Renal cortex interstitium (tissue), 11 donors: ENCODE measurements around the gene EPHA7. TPM values are rescaled to one million over a fixed set of nuclear protein-coding genes. Genes with fewer than 3 reads are reported as not detected.
A peak's percentile ranks its signal among the peaks of the same experiment; 100 is the strongest.

ENCODE experiments used
- DNase-seq, 11 donors: peaks; one replicate each; pipeline ENCODE4 v3.0.0-alpha.2; 2013; ENCODE audit warnings: low read depth in 9 of 11, low spot score in 4 of 11; ENCODE audit errors: extremely low read depth in 1 of 11
- polyA plus RNA-seq, 3 donors: library from polyadenylated mRNA; unstranded; fragments of 120-200 nt; gene quantifications; one replicate each; pipeline ENCODE4 v1.2.1, GENCODE V29; 2013; ENCODE audit not compliant: insufficient read length in 3 of 3

EPHA7 gene
- polyA plus RNA-seq, 3 donors: 42.8 to 49.3 (median 46.5) TPM

DNA sequence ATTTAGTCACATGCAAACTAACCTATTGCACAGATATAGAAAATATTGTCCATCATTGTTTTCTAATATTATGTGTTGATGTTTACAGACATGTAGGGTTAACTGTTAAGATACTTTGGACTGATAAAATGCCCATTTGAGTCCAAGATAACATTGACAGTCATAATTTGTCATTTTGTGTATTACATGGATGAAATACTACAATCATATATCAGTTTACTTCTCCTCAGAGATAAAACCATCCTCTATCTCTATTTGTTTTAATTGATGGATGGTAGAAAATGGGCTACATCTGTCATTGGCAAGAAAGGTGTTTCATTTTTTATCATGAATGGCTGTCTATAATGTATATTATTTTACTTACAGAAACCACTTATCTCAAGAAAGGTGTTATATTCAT lies 6.2 kb downstream of the EPHA7 start:
- DNase-seq: no peak

DNA sequence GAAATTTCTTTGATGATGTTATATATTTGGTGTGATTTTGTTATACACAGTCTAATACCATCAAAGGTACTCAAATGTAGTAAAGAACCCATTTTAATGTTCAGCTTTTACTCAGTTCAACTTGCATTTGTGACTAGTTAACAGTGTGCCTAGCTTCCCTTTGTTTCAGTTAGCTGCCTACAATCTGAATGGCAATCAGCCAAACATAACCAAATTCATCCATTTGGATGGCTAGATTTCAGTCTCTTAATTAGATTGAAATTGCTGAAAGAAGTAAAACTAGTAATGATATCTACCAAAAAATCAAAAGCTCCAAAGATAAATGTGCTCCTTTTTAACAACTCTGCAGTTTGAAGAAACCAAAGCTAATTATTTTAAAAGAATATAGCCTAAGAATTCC lies 6.9 kb downstream of the EPHA7 start:
- DNase-seq: no peak

DNA sequence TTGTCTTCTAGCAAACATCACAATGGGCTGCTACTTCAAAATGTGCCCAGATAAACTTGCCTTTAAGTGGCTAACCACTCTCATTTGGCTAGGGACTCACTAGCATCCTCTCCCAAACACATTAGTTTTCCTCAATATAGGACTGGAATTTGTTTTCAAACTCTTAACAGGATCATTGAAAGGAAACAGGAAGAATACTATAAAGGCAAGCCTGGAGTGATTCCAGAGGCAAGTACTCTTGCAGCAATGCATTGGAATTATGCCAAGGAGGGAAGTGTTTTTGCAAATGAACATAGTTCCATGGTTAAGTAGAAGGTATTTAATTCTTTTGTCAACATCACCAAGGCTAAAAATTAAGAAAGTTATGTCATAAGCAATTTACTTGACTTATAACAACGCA lies 12.2 kb downstream of the EPHA7 start:
- DNase-seq: peak in 3 of 11 donors; percentile 31 to 39 (median 35)

DNA sequence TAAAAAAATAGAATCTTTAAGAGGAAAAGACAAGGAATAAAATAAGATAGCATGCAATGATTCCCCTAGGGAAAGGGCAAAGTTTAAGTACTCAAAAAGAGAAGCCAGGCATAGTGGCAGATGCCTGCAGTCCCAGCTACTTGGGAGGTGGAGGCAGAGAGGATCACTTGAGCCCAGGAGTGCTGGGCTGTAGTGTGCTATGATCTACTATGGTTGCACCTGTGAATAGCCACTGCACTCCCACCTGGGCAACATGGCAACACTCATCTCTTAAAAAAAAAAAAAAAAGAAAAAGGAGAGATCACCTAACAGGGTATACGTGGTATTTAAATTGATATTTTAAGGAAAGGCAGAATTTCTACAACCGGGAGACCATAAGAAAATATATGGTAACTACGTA lies 16.0 kb downstream of the EPHA7 start:
- DNase-seq: no peak

DNA sequence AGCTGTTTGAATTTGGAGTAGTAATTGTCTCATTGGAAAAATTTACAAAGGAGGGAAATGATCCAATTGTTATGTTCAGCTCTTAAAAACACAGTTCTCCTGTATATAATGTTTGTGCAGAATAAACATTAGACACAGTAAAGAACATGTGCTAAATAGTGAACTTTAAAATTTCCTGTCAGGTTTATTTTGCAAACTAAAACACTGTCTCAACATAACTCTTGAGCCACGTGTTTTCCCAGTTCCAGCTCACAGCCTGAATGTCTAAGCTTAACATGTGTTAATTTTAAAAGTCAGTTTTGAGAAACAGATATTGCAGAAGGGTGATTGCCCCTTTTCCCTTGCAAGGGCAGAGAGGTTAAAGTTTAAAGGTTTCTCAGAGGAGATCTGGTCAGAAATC lies 20.6 kb downstream of the EPHA7 start:
- no peak for DNase-seq

DNA sequence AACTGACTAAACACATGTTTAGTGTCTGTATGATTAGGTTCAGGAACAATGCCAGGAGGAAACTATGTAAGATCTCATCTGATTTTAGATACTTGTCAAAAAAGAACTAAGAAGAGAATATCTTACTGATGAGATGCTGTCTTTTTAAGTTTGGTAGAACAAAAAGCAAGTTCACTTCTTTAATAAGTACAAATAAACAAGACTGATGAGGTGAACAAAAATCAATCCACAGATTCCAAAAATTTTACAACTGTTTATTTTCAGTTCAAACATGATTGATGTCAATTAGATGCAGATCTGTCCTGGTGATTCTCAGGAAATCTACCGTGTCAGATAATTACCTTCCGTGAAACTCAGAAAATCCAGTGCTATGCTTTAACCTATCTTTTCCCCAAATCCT lies 24.9 kb downstream of the EPHA7 start:
- DNase-seq: no peak

DNA sequence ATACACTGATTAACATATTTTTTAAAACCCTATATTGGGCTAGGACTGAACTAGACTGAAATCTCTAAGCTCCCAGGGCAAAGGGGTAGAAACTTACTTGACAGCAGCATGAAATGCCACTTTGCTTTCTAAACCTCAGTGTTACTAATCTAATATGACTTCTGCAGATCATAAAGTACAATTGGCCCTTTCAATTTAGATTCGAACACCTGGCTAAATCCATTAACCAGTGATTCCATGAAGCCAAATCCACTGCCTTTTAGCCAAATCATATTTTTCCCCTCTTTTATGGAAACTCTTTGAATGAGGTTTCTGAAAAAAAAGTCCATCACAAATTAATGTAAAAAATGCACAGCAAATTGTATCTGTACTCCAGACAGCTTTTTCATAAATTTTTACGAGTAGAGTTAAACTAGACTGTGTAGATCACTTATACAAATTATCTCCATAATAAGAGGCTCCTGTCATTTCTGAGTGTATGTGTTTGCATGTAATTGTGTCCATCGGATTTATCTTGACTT lies 25.7 kb downstream of the EPHA7 start:
- no peak for DNase-seq

DNA sequence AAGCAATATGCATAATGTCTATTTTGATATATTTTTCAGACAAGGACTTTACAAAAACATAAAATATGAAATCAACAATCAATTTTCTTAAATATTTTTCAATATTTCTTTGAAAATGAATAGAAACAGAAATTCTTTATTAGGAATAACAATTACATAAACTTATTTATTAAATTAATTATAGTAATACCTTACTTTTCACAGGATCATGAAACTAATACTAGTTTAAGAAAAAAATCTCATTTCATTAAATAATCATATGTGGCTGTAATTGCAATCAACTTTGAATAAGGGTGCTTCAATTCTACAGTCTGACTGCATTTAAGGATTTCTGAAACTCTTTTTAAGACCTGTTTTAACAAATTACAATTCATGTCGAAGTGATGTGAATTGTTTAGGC lies 26.6 kb downstream of the EPHA7 start:
- DNase-seq: no peak

DNA sequence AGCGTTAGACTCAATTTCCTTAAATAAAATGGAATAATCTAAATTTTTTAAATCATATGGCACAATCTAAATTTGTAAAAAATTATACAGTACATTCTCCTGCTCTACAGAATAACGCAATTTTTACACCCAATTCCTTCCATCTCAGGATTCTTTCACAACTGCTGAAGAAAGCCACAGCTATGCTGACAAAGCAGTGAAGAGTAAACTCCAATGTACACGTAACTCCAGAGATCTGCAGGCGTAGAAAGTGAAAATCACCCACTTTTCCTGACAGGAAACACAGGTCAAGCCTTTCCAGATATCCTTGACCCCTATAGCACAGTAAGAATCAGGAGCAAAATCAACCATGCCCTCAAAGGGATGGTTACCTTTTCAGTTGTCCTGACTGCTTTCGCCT lies 27.4 kb downstream of the EPHA7 start:
- DNase-seq: no peak

DNA sequence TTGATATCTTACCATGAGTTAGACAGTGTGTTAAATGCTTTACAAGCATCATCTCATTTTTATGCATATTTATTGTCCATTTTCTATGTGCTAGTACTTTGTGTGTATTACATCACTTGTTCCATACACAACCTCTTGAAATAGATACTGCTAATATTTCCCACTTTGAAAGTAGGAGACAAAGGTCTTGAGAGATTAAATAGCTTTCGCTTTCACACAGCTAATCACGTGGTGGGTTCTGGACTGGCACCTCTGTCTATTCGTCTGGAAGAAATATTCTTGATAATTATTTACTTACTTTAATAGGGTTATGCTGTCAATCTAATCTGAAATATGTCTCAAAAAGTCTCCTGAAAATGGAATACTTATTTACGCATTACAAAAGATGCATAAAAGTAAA lies 30.2 kb downstream of the EPHA7 start:
- no peak for DNase-seq

DNA sequence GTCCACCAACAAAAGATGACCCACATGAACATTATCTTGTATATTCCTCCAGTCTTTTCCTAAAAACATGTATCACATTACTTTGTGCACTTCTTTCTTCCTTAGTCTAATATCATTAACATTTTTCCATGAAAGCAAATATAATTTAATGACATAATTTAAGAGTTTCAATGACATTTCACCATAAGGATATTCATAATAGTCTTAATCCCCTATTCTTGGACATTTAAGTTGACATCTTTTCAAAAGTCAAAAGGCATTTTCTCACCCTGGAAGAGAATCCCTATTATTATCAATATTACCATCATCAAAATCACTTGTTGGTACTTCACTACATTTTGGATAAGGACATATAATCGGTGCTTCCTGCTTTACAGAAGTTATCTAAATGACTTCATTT lies 31.3 kb downstream of the EPHA7 start:
- no peak for DNase-seq

DNA sequence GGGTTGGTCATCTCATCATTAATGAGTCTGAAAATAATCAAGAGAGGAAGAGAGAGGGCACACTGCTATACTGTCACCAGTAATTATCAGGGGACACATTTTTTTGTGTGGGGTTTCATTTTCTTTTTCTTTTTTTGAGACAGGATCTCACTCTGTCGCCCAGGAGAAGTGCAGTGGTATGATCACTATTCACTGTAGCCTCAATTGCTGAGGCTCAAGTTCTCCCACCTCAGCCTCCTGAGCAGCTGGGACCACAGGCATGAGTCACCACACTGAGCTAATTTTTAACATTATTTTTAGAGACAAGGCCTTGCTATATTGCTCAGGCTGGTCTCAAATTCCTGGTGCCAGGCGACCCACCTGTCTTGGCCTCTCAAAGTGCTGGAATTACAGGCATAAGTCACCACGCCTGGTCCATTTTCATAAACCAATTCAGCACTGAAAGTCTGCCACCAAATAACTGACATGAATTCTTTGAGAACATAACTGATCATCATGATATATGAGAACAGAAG lies 43.3 kb downstream of the EPHA7 start:
- no peak for DNase-seq

DNA sequence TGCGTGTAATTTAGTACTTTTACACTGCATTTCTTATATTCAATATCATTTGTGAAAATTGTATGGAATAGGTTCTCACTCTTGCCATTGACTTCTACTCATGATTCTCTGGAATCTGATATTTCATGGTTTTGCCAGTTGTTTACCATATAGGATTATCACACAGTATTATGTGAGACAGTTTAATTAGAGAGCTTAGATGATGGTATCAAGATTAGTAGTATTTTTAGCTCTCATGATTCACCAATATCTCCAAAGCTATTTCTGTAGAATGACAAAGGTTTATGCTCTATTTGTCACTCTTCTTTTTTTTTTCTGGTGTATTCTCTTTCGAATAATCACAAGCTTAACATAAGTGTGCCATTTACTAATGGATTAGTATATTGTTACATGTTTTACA lies 45.9 kb downstream of the EPHA7 start:
- DNase-seq: no peak

DNA sequence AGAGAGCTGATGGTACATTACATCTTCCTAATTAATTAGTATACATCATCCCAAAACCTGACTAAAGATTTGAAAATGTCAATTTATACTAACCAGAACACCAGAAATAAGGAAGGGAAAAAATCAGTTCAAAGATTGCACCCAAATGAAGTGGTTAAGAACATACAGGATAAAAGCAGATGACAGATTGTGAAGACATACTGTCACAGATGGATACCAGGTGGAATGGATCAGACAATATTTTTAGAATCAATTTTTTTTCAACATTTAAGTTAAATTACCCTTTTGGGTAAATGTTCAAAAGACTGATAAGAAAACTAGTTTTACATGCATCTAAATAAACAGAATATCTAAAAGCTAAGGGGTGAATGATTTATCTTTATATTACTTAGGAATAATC lies 47.6 kb downstream of the EPHA7 start:
- DNase-seq: no peak

DNA sequence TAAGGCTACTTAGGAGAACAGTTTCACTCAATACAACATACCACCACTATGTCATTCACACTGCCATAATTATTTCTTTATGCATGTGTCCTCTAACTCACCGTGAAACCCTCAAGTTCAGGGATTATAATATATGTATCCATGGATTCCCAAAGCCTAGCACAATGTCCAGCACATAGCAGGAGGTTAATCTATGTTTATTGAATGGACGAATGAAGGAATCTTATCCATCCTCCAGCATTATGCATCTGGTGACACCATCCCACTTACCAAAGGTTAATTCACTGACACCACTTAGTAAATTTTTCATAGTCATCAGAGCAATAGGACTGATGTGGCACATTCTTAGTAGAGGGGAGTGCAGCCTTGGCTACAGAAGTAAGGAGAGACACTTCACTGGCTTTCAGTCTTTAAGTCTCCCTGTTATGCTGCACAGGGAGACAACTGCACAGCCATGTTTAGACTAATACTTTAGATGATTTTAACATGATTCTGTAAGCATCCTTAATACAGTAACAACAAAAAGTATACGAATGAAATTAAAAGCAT lies 49.7 kb downstream of the EPHA7 start:
- DNase-seq: no peak

DNA sequence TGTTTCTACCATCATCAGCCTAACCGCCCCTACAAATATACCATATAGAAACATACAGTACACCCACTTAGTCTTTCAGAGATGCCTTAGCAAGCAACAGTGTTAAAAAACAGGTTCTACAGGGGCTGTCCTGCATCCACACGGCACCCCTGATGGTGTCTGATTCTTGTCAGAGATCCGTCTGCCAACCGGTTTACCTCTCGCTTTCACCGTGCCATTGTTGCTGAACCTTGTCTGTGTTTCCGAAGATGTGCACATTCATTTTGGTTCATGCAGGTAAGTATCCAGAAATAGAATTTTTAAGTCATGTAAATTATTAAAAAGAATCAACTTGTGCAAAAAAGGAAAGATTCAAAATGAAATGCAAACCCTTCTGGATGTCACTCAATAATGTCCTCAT lies 52.9 kb downstream of the EPHA7 start:
- DNase-seq: no peak

DNA sequence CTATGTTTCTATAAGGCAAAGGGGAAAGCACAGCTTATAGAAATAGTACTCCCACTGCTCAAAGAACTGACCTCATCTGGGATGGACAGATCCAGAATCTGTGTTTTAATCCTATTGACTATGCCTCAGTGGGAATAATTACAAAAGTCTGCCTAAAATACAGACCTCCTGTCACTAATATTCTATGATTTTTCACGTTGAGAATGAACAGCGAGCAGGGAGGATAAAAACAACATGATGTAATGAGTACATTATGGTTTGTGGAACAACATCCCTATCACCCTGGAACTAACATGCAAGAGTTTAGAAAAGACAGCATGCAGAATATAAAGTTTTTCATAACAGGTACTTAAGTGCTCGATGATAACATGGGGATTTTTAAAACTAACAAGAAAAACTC lies 53.9 kb downstream of the EPHA7 start:
- DNase-seq: no peak

DNA sequence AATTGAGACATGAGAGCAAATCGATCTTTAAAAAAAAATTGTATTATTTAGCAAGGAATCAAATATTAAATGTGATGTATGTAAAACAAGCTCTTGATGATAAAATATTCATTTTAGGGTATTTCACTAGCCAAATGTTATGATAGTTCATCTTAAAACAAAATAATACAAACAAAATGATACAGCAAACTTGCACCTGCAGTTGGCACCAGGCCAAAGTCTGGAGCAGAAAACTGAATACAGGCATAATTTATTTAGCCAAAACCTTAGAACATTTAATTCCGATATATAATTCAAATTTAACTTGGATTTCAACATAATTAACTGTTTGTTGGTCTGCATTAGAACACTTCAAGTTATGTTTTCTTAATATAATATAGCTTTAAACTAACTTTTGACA lies 60.9 kb downstream of the EPHA7 start:
- DNase-seq: no peak

DNA sequence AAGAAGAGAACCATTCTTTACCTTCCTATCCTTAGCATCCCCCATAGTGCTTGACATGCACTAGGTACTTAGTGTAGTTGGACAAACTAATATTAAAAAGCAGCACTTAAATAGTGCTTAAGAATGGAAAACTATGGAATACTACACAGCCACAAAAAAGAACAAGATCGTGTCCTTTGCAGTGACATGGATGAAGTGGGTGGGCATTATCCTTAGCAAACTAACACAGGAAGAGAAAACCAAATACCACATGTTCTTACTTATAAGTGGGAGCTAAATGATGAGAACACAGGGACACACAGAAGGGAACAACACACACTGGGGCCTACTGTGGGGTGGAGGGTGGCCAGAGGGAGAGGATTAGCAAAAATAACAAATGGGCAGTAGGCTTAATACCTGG lies 66.8 kb downstream of the EPHA7 start:
- no peak for DNase-seq

DNA sequence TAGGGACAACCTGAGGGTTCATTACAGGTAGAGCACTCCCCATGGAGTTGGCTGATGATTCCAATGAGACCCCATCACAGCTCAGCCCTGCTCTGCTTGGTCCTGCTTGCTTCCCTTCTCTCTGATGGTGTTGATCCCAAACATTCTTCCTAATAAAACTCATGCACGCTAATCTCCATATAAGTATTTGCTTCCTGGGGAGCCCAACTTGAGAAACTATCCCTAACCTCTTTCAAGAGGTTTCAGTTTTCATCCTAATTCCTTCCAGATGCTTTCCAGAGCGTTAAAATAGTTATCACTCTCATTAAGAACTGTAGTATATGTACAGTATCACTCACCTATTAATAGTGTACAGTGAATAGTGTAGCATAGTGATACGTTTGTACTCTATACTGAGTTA lies 68.1 kb downstream of the EPHA7 start:
- no peak for DNase-seq

DNA sequence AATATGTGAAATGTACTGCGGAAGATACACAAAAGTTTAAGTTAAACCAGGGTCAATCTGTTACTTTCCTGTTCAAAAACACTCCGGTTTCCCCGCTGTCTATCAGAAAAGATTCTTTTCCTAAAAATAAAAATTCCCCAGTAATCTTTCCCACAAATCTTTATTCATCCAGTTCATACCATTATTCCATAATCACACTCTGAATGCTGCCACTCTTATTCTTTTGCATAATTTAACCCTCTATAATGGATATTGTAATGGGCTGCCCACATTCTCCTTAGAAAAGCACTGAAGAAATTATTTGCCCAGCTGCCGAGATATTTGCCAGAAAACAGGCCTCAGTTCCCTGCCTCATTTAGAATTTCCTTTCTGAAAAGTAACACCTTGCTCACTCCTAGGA lies 68.6 kb downstream of the EPHA7 start:
- no peak for DNase-seq
